ENCODE data around the gene UNC5B.

DNA sequence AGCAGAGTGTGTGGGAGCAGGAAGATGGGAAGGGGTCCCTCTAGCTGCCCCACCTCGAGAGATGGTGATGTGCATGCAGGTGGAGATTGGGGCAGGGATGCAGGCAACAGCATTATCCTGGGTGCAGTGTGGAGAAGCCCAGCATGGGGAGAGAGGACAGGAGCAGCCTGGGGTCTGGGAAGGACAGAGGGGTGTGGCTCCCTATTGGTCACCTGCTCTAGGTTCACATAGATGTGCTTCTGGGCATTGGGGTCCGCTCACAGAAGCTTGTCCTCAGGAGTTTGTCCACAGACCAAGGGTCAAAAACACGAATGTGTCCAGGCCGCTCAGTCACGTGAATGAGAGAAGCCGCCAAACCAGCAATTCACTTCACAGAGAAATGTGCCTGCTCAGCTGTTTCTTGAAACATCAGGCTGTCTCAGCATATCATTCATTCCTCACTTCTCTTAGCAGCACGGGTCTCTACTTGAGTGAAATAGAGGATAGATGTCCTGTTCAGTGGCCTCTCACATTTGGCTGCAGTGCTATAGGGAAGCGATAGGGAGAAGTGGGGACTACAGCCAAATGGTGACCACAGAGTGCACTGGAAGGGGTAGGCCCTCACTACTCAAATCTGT, 95.2 kb downstream of the UNC5B start:
- TF ChIP-seq, protein P1, sequence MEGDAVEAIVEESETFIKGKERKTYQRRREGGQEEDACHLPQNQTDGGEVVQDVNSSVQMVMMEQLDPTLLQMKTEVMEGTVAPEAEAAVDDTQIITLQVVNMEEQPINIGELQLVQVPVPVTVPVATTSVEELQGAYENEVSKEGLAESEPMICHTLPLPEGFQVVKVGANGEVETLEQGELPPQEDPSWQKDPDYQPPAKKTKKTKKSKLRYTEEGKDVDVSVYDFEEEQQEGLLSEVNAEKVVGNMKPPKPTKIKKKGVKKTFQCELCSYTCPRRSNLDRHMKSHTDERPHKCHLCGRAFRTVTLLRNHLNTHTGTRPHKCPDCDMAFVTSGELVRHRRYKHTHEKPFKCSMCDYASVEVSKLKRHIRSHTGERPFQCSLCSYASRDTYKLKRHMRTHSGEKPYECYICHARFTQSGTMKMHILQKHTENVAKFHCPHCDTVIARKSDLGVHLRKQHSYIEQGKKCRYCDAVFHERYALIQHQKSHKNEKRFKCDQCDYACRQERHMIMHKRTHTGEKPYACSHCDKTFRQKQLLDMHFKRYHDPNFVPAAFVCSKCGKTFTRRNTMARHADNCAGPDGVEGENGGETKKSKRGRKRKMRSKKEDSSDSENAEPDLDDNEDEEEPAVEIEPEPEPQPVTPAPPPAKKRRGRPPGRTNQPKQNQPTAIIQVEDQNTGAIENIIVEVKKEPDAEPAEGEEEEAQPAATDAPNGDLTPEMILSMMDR (IDR thresholded peaks at IDR 0.05 in 8 of 11, conservative IDR thresholded peaks at IDR 0.05 in 3 of 11) = no peak
- TF ChIP-seq POLR2A (IDR thresholded peaks at IDR 0.05) (no peak), POLR2AphosphoS5 (IDR thresholded peaks at IDR 0.05) (peak in 1 of 3 donors; percentile 23)
